OCI-LY1 (cell line): Measurements from ENCODE around the gene GRIN2A.

ENCODE experiments used
- CTCF ChIP-seq: fragments of 200-600 bp; sonication (generic), shearing (Covaris generic); IDR thresholded peaks from 2 replicates; pipeline ENCODE4 v1.5.1; 2017; ENCODE audit warnings: mild to moderate bottlenecking, antibody characterized with exemption, low read length, moderate library complexity, mixed read lengths
- EZH2 ChIP-seq: fragments of 200-600 bp; sonication (generic), shearing (Covaris generic); IDR thresholded peaks from 2 replicates; pipeline ENCODE4 v1.8.0; 2017; ENCODE audit warnings: borderline replicate concordance, mixed run types, mild to moderate bottlenecking, antibody characterized with exemption, low read length, moderate library complexity, mixed read lengths

GRCh38 chr16:9966569-9967157 is 215.6 kb downstream of the GRIN2A start:
- TF ChIP-seq CTCF (no peak), EZH2 (no peak)
